ENCODE data around the gene GSS.

DNA sequence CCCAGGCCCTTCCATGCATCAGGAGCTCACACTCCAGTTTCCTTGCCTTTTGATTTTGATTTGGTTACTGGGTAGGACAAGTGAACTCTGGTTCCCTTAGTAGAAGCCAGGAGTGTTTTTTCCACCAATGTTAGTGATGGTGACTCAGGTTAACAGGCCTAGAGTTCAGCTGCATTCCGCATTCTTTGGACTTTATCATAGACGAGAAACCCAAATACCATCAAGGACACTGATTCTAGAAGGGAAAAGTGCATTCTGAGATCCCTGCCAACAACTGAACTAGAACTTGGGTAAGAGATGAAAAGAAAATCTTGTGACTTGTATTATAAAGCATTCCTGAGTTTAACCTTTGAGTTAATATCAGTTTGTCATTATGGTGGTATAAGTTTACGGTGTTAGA lies 8.9 kb downstream of the GSS start:
- TF ChIP-seq, protein P1, sequence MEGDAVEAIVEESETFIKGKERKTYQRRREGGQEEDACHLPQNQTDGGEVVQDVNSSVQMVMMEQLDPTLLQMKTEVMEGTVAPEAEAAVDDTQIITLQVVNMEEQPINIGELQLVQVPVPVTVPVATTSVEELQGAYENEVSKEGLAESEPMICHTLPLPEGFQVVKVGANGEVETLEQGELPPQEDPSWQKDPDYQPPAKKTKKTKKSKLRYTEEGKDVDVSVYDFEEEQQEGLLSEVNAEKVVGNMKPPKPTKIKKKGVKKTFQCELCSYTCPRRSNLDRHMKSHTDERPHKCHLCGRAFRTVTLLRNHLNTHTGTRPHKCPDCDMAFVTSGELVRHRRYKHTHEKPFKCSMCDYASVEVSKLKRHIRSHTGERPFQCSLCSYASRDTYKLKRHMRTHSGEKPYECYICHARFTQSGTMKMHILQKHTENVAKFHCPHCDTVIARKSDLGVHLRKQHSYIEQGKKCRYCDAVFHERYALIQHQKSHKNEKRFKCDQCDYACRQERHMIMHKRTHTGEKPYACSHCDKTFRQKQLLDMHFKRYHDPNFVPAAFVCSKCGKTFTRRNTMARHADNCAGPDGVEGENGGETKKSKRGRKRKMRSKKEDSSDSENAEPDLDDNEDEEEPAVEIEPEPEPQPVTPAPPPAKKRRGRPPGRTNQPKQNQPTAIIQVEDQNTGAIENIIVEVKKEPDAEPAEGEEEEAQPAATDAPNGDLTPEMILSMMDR (conservative IDR thresholded peaks at IDR 0.05; ENCODE audit: low read depth, low read length), result no peak
- no peak for TF ChIP-seq EZH2 (IDR thresholded peaks at IDR 0.05; ENCODE audit: borderline replicate concordance, low read depth, low read length, poor library complexity, severe bottlenecking)

Data from A673 (cell line).